Measurements from ENCODE around the gene TMPRSS6. TPM values are rescaled to one million over a fixed set of nuclear protein-coding genes. Genes with fewer than 3 reads are reported as not detected.
A peak's percentile ranks its signal among the peaks of the same experiment; 100 is the strongest.

The TMPRSS6 gene
- total RNA-seq, 1 donor: not detected

GRCh38 chr22:37129866-37130441, 20.4 kb upstream of the TMPRSS6 start:
- no peak for TF ChIP-seq CTCF (IDR thresholded peaks at IDR 0.05; ENCODE audit: extremely low read depth, low read depth, low read length)
- Histone ChIP-seq H3K27me3 (ENCODE audit: insufficient read depth, low read length) (no peaks in the 10 kb centered on the region), H3K27ac (ENCODE audit: low read depth, low read length) (no peak overlapping the region), H4K20me1 (ENCODE audit: insufficient read depth, low read length) (no peaks in the 10 kb centered on the region), H3K79me2 (ENCODE audit: insufficient read depth, low read length) (no peaks in the 10 kb centered on the region), H3K4me2 (ENCODE audit: insufficient read depth, low read length) (no peak overlapping the region), H2AFZ (ENCODE audit: low read length) (no peak overlapping the region), H3K4me1 (ENCODE audit: insufficient read depth, low read length) (no peaks in the 10 kb centered on the region), H3K9me3 (ENCODE audit: low read depth, low read length) (no peaks in the 10 kb centered on the region), H3K36me3 (ENCODE audit: insufficient read depth, low read length) (no peaks in the 10 kb centered on the region), H3K4me3 (ENCODE audit: insufficient read depth, low read length) (no peak overlapping the region)
- DNase-seq (ENCODE audit: insufficient read length, low spot score, missing footprints): peak; percentile 43

GRCh38 chr22:37128555-37129281, 19.2 kb upstream of the TMPRSS6 start:
- Histone ChIP-seq H2AFZ (ENCODE audit: low read length) (no peak overlapping the region), H3K9me3 (ENCODE audit: low read depth, low read length) (no peaks in the 10 kb centered on the region), H3K27me3 (ENCODE audit: insufficient read depth, low read length) (no peaks in the 10 kb centered on the region), H3K4me3 (ENCODE audit: insufficient read depth, low read length) (no peak overlapping the region), H3K27ac (ENCODE audit: low read depth, low read length) (no peak overlapping the region), H4K20me1 (ENCODE audit: insufficient read depth, low read length) (no peaks in the 10 kb centered on the region), H3K4me2 (ENCODE audit: insufficient read depth, low read length) (no peak overlapping the region), H3K4me1 (ENCODE audit: insufficient read depth, low read length) (no peaks in the 10 kb centered on the region), H3K36me3 (ENCODE audit: insufficient read depth, low read length) (no peaks in the 10 kb centered on the region), H3K79me2 (ENCODE audit: insufficient read depth, low read length) (no peaks in the 10 kb centered on the region)
- TF ChIP-seq CTCF (IDR thresholded peaks at IDR 0.05; ENCODE audit: extremely low read depth, low read depth, low read length): no peak
- peak; percentile 62 for DNase-seq (ENCODE audit: insufficient read length, low spot score, missing footprints)

- Histone ChIP-seq H3K36me3 (ENCODE audit: insufficient read depth, low read length) (no peaks in the 10 kb centered on the region), H3K9me3 (ENCODE audit: low read depth, low read length) (no peaks in the 10 kb centered on the region), H3K79me2 (ENCODE audit: insufficient read depth, low read length) (no peaks in the 10 kb centered on the region), H2AFZ (ENCODE audit: low read length) (no peak overlapping the region), H3K27me3 (ENCODE audit: insufficient read depth, low read length) (no peaks in the 10 kb centered on the region), H3K4me3 (ENCODE audit: insufficient read depth, low read length) (no peak overlapping the region), H3K4me1 (ENCODE audit: insufficient read depth, low read length) (no peaks in the 10 kb centered on the region), H4K20me1 (ENCODE audit: insufficient read depth, low read length) (no peaks in the 10 kb centered on the region), H3K4me2 (ENCODE audit: insufficient read depth, low read length) (no peak overlapping the region), H3K27ac (ENCODE audit: low read depth, low read length) (no peak overlapping the region)
- TF ChIP-seq CTCF (IDR thresholded peaks at IDR 0.05; ENCODE audit: extremely low read depth, low read depth, low read length): no peak
- DNase-seq (ENCODE audit: insufficient read length, low spot score, missing footprints): peak; percentile 14
These were observed 17.9 kb upstream of the TMPRSS6 start for GRCh38 chr22:37127350-37127878.

- Histone ChIP-seq H3K36me3 (ENCODE audit: insufficient read depth, low read length) (no peaks in the 10 kb centered on the region), H2AFZ (ENCODE audit: low read length) (no peak overlapping the region), H3K4me3 (ENCODE audit: insufficient read depth, low read length) (no peak overlapping the region), H3K27me3 (ENCODE audit: insufficient read depth, low read length) (no peaks in the 10 kb centered on the region), H3K27ac (ENCODE audit: low read depth, low read length) (no peak overlapping the region), H4K20me1 (ENCODE audit: insufficient read depth, low read length) (no peaks in the 10 kb centered on the region), H3K9me3 (ENCODE audit: low read depth, low read length) (no peaks in the 10 kb centered on the region), H3K79me2 (ENCODE audit: insufficient read depth, low read length) (no peaks in the 10 kb centered on the region), H3K4me2 (ENCODE audit: insufficient read depth, low read length) (no peak overlapping the region), H3K4me1 (ENCODE audit: insufficient read depth, low read length) (no peaks in the 10 kb centered on the region)
- peak; percentile 21 for TF ChIP-seq CTCF (IDR thresholded peaks at IDR 0.05; ENCODE audit: extremely low read depth, low read depth, low read length)
- peak; percentile 71 for DNase-seq (ENCODE audit: insufficient read length, low spot score, missing footprints)
These were observed 17.4 kb upstream of the TMPRSS6 start for GRCh38 chr22:37126882-37127281.
